HEK293T (cell line): ENCODE results near the gene KRTCAP3.

Experiments
- BHLHE40 ChIP-seq: fragments of 450-650 bp; IDR thresholded peaks from 2 replicates; pipeline ENCODE4 v1.6.1; 2016; ENCODE audit warnings: mild to moderate bottlenecking, moderate library complexity, borderline replicate concordance
- SP1 ChIP-seq: fragments of 450-650 bp; IDR thresholded peaks from 2 replicates; pipeline ENCODE4 v1.6.1; 2017
- SUZ12 ChIP-seq: fragments of 450-650 bp; IDR thresholded peaks from 2 replicates; pipeline ENCODE4 v1.6.1; 2016; ENCODE audit warnings: mild to moderate bottlenecking
- TARDBP ChIP-seq: fragments of 450-650 bp; IDR thresholded peaks from 2 replicates; pipeline ENCODE4 v1.6.1; 2016
- ZNF384 ChIP-seq: fragments of 450-650 bp; IDR thresholded peaks from 2 replicates; pipeline ENCODE4 v1.6.1; 2016

DNA sequence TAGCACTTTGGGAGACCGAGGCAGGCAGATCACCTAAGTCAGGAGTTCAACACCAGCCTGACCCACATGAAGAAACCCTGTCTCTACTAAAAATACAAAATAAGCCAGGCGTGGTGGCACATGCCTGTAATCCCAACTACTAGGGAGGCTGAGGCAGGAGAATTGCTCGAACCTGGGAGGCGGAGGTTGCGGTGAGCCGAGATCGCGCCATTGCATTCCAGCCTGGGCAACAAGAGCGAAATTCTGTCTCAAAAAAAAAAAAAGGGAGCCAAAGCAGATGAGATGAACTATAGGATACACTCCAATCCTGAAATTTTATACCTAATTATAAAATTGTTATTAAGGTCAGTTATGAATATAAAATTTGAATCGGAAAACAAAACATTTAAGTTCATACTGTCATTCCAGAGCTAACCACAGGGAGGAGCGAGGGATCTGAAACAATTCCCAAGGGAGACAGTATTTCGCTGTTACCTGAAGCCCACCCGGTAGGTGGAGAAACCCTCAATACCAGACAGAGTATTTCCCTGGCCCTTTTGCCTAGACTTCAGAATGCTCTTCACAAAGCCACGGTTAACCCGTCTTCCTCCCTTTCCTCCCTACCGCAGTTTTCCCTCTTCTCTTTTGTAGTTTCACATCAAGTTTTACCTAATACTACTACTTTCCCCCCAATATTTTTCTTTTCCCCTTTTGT lies 34.2 kb upstream of the KRTCAP3 start:
- no peak for TF ChIP-seq BHLHE40
- no peak for TF ChIP-seq ZNF384
- no peak for TF ChIP-seq SP1
- no peak for TF ChIP-seq TARDBP
- TF ChIP-seq SUZ12 = no peak
